Measurements from ENCODE around the gene USP19. TPM values are rescaled to one million over a fixed set of nuclear protein-coding genes. Genes with fewer than 3 reads are reported as not detected.

The USP19 gene
- total RNA-seq, 2 experiments from 2014 or later = 45.2 to 45.9 TPM

- DNase-seq (peak; percentile 81), ATAC-seq (peak; percentile 82)
- POLR2A ChIA-PET = no interaction called here
- CTCF ChIA-PET = interaction anchor here (0.8 to 1.4 kb wide), 6 partner anchors 13 to 187 kb away, joined by 3 to 7 read pairs (median 4); partner anchors contain the start of genes KLHDC8B and USP19
- H3K27ac Mint-ChIP-seq = no peak overlapping the region
- H3K4me3 Mint-ChIP-seq = no peak overlapping the region
- intact Hi-C loops (cut with DNase I, micrococcal nuclease) = loop anchor here (1.0 kb wide), 2 partner anchors 169 to 171 kb away; no protein-coding TSS in a partner anchor
- H3K36me3 Mint-ChIP-seq (ENCODE audit: low read depth) = peaks cover 7% of the 10 kb centered on the region
- no peaks in the 10 kb centered on the region for H3K9me3 Mint-ChIP-seq (ENCODE audit: low read depth)
- peaks cover 14% of the 10 kb centered on the region for H3K4me1 Mint-ChIP-seq
- H3K27me3 Mint-ChIP-seq = no peaks in the 10 kb centered on the region
Observed at GRCh38 chr3:49158103-49158709, 37.6 kb upstream of the USP19 start.

- peaks cover 6% of the 10 kb centered on the region for H3K36me3 Mint-ChIP-seq (ENCODE audit: low read depth)
- H3K9me3 Mint-ChIP-seq (ENCODE audit: low read depth) = no peaks in the 10 kb centered on the region
- CTCF ChIA-PET = interaction anchor here (0.6 to 1.7 kb wide), 7 partner anchors 8 to 188 kb away, joined by 3 to 8 read pairs (median 3); partner anchors contain the start of genes KLHDC8B and USP19
- intact Hi-C loops (cut with DNase I, micrococcal nuclease) = loop anchor here in 1 of 2 experiments (1.0 kb wide), 1 partner anchor 135 kb away; the partner anchor contains the start of gene NDUFAF3
- peaks cover 10% of the 10 kb centered on the region for H3K4me1 Mint-ChIP-seq
- no peak overlapping the region for H3K4me3 Mint-ChIP-seq
- no peak for ATAC-seq
- DNase-seq = no peak
- no peaks in the 10 kb centered on the region for H3K27me3 Mint-ChIP-seq
- H3K27ac Mint-ChIP-seq = no peak overlapping the region
- POLR2A ChIA-PET = no interaction called here
Observed at GRCh38 chr3:49157289-49157688, 36.7 kb upstream of the USP19 start.

- POLR2A ChIA-PET = no interaction called here
- no peak overlapping the region for H3K4me3 Mint-ChIP-seq
- ATAC-seq (no peak), DNase-seq (no peak)
- no peaks in the 10 kb centered on the region for H3K9me3 Mint-ChIP-seq (ENCODE audit: low read depth)
- H3K27ac Mint-ChIP-seq = no peak overlapping the region
- intact Hi-C loops (cut with DNase I, micrococcal nuclease) = no loop called here
- H3K36me3 Mint-ChIP-seq (ENCODE audit: low read depth) = peaks cover 2% of the 10 kb centered on the region
- CTCF ChIA-PET = interaction anchor here (0.6 to 0.7 kb wide), 2 partner anchors 11 to 1193 kb away, joined by 3 read pairs; no protein-coding TSS in a partner anchor
- no peaks in the 10 kb centered on the region for H3K27me3 Mint-ChIP-seq
- peaks cover 3% of the 10 kb centered on the region for H3K4me1 Mint-ChIP-seq
Observed at GRCh38 chr3:49153349-49153912, 32.8 kb upstream of the USP19 start.

- CTCF ChIA-PET = no interaction called here
- intact Hi-C loops (cut with DNase I, micrococcal nuclease) = no loop called here
- Mint-ChIP-seq H3K4me3 (no peak overlapping the region), H3K9me3 (ENCODE audit: low read depth) (no peaks in the 10 kb centered on the region), H3K27ac (no peak overlapping the region), H3K36me3 (ENCODE audit: low read depth) (no peaks in the 10 kb centered on the region), H3K4me1 (no peaks in the 10 kb centered on the region), H3K27me3 (no peaks in the 10 kb centered on the region)
- POLR2A ChIA-PET = no interaction called here
- no peak for ATAC-seq
- DNase-seq = no peak
Observed at GRCh38 chr3:49151610-49152009, 31.0 kb upstream of the USP19 start.

GRCh38 chr3:49148159-49148558 is 27.5 kb upstream of the USP19 start:
- H3K27me3 Mint-ChIP-seq = no peaks in the 10 kb centered on the region
- intact Hi-C loops (cut with DNase I, micrococcal nuclease) = no loop called here
- no peaks in the 10 kb centered on the region for H3K4me1 Mint-ChIP-seq
- H3K9me3 Mint-ChIP-seq (ENCODE audit: low read depth) = no peaks in the 10 kb centered on the region
- ChIA-PET POLR2A (no interaction called here), CTCF (no interaction called here)
- no peak overlapping the region for H3K27ac Mint-ChIP-seq
- H3K4me3 Mint-ChIP-seq = no peak overlapping the region
- DNase-seq = no peak
- H3K36me3 Mint-ChIP-seq (ENCODE audit: low read depth) = no peaks in the 10 kb centered on the region
- ATAC-seq = no peak

GRCh38 chr3:49140080-49140479 is 19.5 kb upstream of the USP19 start:
- ATAC-seq (no peak), DNase-seq (no peak)
- Mint-ChIP-seq H3K9me3 (ENCODE audit: low read depth) (no peaks in the 10 kb centered on the region), H3K36me3 (ENCODE audit: low read depth) (no peaks in the 10 kb centered on the region), H3K27ac (no peak overlapping the region), H3K4me1 (no peaks in the 10 kb centered on the region), H3K27me3 (peaks cover 2% of the 10 kb centered on the region), H3K4me3 (no peak overlapping the region)
- ChIA-PET CTCF (no interaction called here), POLR2A (no interaction called here)
- intact Hi-C loops (cut with DNase I, micrococcal nuclease) = no loop called here

- ChIA-PET CTCF (no interaction called here), POLR2A (no interaction called here)
- Mint-ChIP-seq H3K4me3 (no peak overlapping the region), H3K27ac (no peak overlapping the region), H3K27me3 (peaks cover 17% of the 10 kb centered on the region), H3K4me1 (peaks cover 6% of the 10 kb centered on the region), H3K36me3 (ENCODE audit: low read depth) (no peaks in the 10 kb centered on the region), H3K9me3 (ENCODE audit: low read depth) (no peaks in the 10 kb centered on the region)
- ATAC-seq (no peak), DNase-seq (no peak)
- intact Hi-C loops (cut with DNase I, micrococcal nuclease) = no loop called here
Observed at GRCh38 chr3:49135499-49135898, 14.9 kb upstream of the USP19 start.

DNA sequence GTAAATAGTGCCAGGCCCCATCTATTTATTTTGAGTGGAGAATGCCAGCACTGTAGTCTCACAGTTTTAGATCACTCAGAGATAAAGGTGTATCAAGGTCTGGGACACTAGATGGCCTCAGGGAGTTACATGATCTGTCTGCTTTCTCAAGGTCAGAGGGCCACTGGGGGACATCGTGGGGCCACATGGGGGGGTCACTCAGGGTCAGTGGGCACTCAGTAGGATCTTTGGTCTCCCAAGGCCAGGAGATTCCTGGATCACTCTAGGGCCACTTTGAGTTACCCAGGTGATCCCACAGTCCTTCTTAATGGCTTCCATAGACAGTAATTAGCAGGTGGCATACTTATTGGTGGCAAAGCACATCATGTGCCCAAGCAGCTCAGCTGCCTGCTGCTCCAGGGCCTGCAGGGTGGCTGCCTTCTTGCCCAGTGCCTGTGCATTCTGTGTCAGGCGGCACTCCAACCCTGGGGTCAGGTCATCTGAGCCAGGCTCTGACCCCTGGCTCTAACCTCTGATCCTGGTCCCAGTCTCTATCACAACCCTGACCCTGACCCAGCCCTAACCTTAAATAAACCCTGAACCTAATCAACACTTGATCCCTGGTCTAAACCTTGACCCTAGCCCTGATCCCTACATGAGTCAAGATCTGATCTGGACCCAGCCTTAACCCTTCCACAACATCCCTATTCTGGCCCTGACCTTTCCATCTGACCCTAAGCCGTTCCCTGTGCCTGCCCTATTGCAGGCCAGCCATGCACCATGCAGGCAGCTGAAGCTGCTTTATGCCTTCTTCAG is 14.0 kb upstream of the USP19 start:
- ChIA-PET POLR2A (no interaction called here), CTCF (interaction anchor here (0.5 to 0.6 kb wide), 2 partner anchors 18 to 1523 kb away, joined by 3 to 5 read pairs; no protein-coding TSS in a partner anchor)
- Mint-ChIP-seq H3K9me3 (ENCODE audit: low read depth) (no peaks in the 10 kb centered on the region), H3K27me3 (peaks cover 17% of the 10 kb centered on the region), H3K27ac (no peak overlapping the region), H3K4me3 (no peak overlapping the region), H3K36me3 (ENCODE audit: low read depth) (no peaks in the 10 kb centered on the region), H3K4me1 (peaks cover 6% of the 10 kb centered on the region)
- no peak for ATAC-seq
- no peak for DNase-seq
- intact Hi-C loops (cut with DNase I, micrococcal nuclease) = no loop called here

DNA sequence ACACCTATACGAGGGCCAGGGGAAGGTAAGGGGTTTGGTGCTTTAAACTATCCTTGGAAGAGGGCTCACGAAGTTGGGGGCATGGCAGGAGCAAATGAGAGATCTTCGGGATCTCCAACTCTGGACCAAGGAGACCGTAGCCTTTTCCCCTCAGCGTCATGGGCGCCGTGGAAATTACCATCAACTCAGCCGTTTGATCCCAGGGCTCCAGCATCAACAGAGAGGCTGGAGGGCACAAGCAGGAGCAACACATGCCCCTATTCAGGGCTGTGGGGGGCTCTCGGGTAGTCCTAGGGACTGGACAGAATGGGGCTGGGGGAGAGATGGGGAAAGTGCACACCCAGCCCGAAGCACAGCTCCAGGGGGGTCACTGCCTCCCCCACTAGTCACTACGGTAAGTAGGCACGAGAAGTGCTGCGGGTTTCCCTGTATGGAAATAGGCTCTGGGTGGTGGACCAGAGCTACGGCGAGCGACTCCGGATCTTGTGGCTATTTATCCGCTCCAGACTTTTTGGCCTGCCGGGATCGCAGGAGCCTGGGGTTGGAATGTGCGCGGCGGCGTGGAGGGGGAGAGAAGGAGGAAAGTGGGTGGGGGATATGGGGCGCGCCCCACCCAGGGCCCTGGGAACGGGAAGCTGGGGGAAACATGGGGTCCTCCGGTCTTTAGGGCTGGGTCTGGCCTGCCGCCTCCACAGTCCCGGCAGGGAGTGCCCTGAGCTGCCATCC is 12.8 kb upstream of the USP19 start:
- no peak for ATAC-seq
- Mint-ChIP-seq H3K36me3 (ENCODE audit: low read depth) (no peaks in the 10 kb centered on the region), H3K4me3 (no peak overlapping the region), H3K27ac (no peak overlapping the region), H3K9me3 (ENCODE audit: low read depth) (no peaks in the 10 kb centered on the region), H3K4me1 (peaks cover 6% of the 10 kb centered on the region), H3K27me3 (peaks cover 17% of the 10 kb centered on the region)
- no peak for DNase-seq
- CTCF ChIA-PET = interaction anchor here (1.2 kb wide), 1 partner anchor 31 kb away, joined by 3 read pairs; no protein-coding TSS in a partner anchor
- POLR2A ChIA-PET = no interaction called here
- intact Hi-C loops (cut with DNase I, micrococcal nuclease) = no loop called here

DNA sequence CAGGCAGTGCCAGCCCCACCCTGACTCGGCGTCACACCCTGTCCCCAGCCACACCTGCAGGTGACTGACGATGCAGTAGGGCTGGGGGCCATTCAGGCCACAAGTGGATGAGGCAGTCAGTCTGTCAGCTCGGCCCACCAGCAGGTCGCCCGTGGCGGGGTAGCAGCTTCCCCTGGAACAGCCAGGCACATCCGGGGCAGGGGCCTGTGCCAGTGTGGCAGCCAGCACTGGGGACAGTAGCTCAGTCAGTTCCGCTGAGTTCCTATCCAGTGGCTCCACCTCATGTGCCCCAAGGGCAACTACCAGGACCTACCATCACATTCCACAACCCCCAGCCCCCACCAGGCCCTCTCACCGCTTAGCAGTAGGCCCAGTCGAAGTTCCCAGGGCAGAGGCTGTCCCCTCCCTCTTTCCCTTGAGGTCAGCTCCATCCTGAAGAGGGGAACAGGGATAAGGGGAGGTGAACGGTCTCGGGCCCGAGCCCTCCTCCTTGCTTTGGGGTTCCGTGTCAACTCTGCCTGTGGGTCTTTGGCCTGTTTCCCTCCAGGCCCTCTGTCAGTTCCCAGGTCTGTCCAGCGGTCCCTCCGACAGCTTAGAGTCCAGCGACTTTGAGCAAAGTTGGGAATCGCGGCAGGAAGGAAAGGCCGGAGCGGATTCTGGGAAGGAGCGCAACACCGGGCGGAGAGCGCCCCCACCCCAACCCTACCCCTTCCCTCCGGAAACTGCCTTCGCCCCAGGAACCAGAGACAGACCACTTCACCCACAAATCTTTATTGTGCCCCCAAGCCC is 12.0 kb upstream of the USP19 start, which contains the start of gene LAMB2:
Gene LAMB2 (minus strand): TSS at position 614 of the 789 bp plus-strand sequence. CDS start 183 bp downstream, at position 431.
- H3K27me3 Mint-ChIP-seq = peaks cover 17% of the 10 kb centered on the region
- no peaks in the 10 kb centered on the region for H3K36me3 Mint-ChIP-seq (ENCODE audit: low read depth)
- H3K4me3 Mint-ChIP-seq = no peak within 1 kb of the TSS
- H3K9me3 Mint-ChIP-seq (ENCODE audit: low read depth) = no peaks in the 10 kb centered on the region
- H3K4me1 Mint-ChIP-seq = peaks cover 6% of the 10 kb centered on the region
- ChIA-PET POLR2A (no interaction called here), CTCF (interaction anchor here (0.5 to 1.2 kb wide), 4 partner anchors 27 to 134 kb away, joined by 3 to 4 read pairs (median 3); no protein-coding TSS in a partner anchor)
- H3K27ac Mint-ChIP-seq = no peak within 1 kb of the TSS
- ATAC-seq (peak; percentile 36), DNase-seq (no peak)
- intact Hi-C loops (cut with DNase I, micrococcal nuclease) = no loop called here
